NCI-H2227 (cell line): ENCODE data around the gene ISLR2.

Experiments
- DNase-seq: peaks from one replicate; lab custom pipeline; 2025; ENCODE audit not compliant: unreplicated experiment; lab: John Stamatoyannopoulos, UW

Gene ISLR2

DNA sequence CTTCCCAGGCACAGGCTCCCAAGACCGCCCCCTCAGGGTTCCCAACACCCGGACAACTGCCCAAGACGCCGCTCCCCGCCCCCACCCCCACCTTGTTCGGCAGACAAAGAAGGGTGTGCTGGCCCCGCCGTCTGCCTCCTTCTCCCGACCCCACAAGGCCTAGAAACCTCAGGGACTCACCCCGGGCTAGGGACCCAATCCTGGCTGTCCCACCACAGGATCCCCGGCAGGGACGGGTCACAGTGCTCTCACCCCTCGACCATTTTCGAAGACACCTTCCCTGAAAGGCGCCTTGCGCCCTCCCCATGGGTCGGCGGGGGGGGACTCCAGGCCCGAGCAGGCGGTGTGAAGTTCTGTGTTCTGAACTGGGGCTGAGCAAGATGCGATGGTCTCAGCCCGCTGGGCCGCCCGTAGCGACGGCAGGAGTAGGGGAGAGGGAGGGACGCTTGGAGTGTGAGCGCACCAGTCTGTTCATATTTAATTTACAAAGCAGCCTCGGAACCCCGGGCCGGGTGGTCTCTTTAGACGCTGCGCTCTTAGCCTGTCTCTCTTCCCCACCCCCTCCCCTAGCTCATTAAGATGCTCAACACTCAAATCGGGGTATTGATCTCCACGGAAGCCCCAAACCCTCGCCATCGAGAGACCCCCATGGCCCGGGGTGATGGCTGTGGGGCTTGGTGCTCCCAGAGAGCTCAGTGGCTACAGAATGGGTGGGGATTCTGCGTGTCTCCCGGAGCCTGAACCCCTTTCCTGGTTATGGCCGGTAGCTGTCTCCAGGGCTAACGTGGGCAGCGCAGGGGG lies 1.4 kb upstream of the ISLR2 start:
- DNase-seq: peak; percentile 46

DNA sequence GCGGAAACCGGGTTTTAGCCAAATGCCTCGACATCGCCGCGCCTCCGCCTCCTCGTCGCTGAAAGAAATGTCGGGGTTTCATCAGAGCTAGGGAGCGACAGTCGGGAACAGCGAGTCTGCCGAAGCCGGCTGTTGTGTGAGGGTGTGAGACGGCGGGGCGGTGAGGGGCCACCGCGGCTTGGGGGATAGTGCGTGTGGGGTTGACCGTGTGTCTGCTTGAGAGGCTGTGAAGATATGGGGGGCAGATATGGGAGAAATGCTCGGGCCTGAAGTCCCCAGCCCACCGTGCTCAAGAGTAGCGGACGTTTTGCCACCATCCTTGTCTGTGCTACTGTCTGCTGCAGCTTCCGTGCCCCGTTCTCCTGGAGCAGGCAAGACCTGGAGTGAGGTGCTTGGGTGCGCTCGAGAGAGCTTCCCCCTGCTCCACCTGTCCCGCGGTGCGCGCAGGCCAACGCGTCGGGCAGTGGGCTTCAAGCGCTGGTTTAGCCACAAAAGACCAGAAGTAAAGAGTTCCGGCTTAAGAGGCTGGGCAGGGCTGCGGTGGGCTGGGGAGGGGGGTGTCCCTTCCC lies 716 bp upstream of the ISLR2 start:
- DNase-seq: peak; percentile 46

DNA sequence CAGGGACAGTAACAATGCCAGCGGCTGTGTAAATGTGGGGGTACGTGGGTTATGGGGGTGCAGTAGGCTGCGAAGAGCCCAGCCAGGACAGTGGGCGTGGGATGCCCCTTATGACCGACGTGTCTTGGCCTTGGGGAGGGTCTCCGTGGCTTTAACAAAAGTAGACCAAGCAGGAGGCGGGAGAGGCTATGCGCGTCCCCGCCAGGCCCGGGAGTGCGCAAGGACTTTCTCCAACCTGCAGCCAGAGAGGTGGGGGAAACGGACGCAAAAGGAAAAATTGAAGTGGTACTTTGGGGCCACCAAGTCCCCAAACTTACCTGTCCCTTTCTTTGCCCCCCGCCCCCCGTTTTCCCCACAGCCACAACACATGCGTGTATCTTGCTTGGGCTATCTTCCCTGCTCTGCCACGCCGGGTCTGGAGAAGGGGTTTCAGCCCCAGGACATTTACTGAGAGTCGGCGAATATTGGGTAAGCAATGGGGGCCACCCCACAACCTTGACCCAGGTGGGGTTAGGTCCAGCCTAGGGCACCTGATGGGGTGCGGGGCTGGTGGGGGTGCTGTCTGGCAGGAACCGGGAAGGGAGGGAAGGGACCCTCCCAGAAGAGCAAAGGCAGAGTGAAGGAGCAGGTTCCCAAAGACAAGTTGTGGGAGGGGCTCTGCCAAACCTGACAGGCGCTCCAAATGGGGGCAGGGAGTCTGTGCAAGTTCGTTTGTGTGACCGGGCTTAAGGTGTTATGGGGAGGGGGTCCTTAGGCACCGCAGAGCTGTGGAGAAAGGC lies 652 bp downstream of the ISLR2 start:
- no peak for DNase-seq

DNA sequence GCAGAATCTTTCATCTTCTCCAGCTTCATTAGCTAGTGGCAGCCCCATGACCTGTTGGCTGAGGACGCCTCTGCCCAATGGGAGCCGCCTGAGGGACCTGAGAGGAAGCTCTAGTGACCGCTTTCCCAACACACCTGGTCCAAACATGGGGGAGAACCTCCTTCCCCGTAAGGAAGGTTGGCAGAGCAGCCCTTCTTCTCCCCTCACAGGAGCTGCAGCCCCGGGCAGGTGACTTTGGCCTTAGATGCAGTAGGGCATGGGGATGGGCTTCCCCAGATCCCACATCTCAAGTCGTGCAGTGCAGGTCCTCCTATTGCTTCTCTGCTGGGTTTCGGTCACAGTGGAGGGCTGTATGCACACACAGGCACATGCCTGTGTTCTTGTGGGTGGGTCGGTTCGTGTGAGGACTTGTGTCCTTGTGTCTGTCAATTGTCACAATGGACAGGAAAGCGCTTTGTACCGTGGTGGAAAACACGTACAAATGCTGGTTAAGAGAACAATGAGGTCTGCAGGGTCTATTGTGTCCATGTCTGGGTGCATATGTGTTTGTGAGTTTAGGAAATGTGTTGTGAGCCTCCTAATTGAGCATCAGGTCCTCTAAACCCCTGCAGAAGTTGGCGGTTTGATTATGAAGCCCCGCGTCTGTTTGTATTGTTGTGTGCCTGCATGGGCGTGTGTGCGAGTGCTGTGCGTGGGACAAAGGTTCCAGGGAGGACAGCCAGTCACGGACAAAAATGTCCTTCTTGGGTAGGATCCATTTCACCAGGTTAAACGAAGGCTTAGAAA lies 1.4 kb downstream of the ISLR2 start:
- DNase-seq: no peak

DNA sequence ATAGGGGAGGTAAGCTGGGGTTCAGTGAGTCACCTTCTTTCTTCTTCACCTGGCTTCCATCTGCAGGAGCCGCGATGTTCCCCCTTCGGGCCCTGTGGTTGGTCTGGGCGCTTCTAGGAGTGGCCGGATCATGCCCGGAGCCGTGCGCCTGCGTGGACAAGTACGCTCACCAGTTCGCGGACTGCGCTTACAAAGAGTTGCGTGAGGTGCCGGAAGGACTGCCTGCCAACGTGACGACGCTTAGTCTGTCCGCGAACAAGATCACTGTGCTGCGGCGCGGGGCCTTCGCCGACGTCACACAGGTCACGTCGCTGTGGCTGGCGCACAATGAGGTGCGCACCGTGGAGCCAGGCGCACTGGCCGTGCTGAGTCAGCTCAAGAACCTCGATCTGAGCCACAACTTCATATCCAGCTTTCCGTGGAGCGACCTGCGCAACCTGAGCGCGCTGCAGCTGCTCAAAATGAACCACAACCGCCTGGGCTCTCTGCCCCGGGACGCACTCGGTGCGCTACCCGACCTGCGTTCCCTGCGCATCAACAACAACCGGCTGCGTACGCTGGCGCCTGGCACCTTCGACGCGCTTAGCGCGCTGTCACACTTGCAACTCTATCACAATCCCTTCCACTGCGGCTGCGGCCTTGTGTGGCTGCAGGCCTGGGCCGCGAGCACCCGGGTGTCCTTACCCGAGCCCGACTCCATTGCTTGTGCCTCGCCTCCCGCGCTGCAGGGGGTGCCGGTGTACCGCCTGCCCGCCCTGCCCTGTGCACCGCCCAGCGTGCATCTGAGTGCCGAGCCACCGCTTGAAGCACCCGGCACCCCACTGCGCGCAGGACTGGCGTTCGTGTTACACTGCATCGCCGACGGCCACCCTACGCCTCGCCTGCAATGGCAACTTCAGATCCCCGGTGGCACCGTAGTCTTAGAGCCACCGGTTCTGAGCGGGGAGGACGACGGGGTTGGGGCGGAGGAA lies 2.6 kb downstream of the ISLR2 start:
- no peak for DNase-seq

DNA sequence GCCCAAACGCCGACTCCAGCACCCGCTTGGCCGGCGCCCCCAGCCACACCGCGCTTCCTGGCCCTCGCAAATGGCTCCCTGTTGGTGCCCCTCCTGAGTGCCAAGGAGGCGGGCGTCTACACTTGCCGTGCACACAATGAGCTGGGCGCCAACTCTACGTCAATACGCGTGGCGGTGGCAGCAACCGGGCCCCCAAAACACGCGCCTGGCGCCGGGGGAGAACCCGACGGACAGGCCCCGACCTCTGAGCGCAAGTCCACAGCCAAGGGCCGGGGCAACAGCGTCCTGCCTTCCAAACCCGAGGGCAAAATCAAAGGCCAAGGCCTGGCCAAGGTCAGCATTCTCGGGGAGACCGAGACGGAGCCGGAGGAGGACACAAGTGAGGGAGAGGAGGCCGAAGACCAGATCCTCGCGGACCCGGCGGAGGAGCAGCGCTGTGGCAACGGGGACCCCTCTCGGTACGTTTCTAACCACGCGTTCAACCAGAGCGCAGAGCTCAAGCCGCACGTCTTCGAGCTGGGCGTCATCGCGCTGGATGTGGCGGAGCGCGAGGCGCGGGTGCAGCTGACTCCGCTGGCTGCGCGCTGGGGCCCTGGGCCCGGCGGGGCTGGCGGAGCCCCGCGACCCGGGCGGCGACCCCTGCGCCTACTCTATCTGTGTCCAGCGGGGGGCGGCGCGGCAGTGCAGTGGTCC lies 3.5 kb downstream of the ISLR2 start:
- no peak for DNase-seq

DNA sequence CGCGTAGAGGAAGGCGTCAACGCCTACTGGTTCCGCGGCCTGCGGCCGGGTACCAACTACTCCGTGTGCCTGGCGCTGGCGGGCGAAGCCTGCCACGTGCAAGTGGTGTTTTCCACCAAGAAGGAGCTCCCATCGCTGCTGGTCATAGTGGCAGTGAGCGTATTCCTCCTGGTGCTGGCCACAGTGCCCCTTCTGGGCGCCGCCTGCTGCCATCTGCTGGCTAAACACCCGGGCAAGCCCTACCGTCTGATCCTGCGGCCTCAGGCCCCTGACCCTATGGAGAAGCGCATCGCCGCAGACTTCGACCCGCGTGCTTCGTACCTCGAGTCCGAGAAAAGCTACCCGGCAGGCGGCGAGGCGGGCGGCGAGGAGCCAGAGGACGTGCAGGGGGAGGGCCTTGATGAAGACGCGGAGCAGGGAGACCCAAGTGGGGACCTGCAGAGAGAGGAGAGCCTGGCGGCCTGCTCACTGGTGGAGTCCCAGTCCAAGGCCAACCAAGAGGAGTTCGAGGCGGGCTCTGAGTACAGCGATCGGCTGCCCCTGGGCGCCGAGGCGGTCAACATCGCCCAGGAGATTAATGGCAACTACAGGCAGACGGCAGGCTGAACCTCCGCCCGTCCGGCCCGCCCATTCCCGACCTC lies 4.1 kb downstream of the ISLR2 start:
- no peak for DNase-seq

DNA sequence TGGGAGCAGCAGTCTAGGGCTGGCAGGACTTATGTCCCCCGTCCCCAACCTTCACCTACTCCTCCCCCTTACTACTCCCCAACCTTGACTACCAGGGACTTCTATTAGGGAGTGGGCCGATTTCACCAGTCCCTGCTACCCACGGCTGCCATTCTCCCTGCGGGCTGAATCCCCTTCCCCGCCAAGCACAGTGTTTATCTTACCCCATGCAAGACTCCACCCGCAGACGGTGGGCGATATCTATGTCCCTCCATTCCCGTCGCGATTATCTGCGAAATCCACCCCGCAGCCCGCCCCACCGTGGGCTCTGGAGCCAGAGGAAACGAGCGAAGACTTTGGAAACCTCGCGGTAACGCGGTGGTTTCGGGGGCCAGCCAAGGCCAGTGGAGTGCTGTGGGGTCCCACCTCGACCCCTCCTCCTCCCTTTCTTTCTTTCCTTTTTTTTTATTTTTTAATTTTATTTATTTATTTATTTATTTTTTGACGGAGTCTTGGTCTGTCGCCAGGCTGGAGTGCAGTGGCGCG lies 4.7 kb downstream of the ISLR2 start:
- no peak for DNase-seq

DNA sequence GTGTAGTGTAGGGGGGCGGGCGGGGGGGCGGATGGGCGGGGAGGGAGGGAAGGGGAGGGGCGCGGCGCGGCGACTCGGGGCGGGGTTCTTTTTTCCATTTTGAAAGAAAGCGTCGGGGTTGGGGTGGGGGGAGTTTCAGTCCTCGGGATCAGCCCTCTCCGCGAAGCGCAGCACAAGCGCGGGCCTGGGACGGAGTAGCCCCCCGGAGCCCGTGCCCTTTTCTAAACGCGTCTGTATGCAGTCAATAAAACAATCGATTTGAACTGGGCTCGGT lies 6.1 kb downstream of the ISLR2 start:
- DNase-seq: no peak

DNA sequence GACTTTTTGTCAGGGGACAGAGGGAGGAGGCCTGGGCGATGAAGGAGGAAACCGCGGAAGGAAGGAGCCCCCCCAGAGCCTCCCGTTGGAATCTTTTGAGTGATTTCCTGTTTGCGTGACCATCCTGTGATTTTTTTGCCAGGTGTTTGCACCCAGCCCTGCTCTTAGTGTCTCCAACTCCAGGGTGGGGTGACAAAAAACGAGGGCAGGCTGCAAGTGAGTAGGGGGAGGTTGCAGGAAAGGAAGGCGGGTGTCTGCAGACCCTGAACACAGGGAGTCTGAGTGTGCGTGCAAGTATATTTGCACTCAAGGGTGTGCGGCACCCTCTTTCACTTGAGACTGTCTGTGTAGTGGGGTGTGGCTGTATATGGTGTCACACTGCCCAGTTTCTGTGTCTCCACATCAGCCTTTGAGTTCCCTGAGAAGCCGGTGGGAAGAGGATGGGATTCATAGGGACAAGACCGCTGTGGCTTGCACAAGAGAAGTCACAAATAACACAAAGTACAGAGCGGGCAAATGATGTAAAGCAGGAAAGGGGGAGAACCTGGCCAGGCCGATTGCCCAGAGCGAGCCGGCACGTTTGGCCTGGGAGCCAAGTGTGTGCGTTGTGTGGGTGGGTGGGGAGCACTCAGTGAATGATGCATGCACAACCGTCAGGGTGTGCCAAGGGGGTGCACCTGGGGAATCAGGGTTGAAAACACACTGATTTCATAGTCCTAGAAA lies 6.6 kb downstream of the ISLR2 start:
- DNase-seq: no peak

DNA sequence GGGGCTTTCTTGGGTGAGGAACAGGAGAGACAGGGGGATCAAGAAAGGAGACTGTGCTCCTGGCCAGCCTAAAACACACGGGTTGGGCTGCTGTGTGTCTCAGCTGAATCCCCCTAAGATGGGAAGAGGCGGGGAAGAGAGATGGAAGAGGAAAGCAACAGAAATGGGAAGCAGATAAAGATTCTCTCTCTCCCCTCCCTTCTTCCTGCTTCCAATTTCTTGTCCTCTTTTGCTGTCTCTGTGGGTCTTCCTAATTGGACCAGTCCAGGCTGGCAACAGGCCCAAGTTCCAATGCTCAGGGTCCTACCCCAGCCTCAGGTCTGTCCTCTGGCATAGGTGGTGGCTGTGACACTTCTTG lies 7.1 kb downstream of the ISLR2 start:
- DNase-seq: no peak

DNA sequence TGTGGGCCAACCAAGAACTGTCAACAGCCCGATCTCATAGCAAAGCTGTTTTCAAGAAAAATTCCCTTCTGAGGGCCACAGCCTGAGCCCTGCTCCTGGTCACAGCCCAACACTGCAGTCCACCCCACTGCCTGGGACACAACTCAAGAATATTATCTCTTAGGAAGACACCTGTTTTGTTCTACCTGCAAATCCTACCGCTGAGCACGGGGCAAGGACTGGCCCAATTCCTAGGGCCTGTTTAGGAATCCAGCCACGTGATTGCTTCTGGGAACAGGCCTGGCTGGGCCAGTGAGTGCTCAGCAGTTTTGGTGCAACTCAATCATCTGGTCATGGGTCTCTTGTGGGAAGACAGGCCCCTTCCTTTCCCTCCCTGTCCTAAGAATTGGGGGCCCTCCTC lies 8.3 kb downstream of the ISLR2 start:
- no peak for DNase-seq

DNA sequence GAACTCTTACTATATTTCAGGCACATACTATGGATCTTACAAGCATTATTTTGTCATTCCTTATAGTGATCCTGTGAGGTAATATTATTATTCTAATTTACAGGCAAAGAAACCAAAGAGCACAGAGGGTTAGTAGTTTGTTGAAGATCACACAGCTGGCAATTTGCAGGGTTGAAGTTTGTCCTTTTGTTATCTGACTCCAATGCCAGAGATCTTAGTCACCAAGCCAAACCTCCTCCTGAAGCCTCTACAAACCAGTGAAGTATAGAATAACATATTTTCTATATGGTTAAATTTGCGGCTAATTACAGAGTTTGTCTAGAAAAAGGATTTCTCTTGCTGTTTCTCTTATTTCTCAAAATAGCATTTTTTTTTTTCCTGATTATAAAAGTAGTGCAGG lies 11.2 kb downstream of the ISLR2 start:
- DNase-seq: no peak

DNA sequence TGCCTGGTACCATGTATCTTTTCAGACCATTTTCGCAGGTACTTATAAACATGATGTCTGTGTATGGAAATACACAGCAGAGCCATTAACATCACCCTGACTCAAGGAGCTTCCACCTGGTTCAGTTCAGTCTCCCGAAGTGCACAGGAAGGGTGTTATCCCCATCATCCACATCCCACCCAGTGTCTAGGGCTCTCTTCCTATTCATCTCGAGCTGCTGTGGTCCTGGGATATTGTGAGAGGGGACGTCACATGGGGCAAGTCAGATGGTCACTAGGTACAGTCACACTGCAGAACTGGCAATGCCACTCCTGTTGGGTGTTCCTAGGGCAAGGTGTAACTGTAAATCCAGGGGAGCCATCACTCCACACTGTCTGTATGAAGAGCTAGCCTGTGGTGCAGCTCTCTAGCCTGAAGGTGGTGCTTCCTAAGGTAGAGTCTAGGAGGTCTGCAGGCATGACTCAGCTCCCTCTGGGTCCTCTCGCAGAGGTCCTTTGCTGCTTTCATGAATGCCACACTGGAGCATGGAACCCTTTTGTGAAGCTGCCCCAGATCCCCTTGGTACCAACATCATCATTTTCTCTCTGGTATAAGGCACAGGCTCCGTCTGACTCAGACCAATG lies 13.9 kb downstream of the ISLR2 start:
- no peak for DNase-seq

DNA sequence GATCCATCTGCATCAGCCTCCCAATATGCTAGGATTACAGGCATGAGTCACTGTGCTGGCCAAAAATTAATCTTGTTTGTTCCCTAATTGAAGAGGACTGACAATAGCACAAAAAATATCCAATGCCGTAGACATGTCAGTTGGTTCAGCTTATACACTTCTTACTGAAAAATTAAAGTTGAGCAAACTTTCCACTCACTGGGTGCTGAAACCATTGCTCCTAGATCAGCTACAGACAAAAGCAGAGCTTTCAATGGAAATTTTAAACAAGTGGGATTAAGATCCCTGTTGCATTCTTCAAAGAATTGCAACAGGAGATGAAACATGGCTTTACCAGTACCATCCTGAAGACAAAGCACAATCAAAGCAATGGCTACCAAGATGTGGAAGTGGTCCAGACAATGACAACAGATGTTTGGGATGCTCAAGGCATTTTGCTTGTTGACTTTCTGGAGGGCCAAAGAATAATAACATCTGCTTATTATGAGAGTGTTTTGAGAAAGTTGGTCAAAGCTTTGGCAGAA lies 16.0 kb downstream of the ISLR2 start:
- no peak for DNase-seq

DNA sequence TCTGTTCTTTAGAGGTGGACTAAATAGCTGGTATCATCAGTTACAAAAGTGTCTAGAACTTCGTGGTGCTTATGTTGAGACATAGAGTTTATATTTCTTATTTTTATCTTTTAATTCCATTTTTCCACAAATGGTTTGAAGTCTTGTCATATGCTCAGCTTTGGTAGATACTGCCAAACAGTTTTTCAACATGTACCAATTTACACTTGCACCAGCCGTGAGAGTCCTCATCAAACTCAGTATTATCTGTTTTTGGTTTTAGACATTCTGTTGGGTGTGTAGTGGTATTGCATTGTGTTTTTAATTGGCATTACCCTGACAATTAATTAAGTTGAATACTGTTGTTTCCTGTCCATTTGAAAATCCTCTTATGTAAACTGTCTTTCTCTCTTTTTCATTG lies 16.7 kb downstream of the ISLR2 start:
- DNase-seq: no peak

DNA sequence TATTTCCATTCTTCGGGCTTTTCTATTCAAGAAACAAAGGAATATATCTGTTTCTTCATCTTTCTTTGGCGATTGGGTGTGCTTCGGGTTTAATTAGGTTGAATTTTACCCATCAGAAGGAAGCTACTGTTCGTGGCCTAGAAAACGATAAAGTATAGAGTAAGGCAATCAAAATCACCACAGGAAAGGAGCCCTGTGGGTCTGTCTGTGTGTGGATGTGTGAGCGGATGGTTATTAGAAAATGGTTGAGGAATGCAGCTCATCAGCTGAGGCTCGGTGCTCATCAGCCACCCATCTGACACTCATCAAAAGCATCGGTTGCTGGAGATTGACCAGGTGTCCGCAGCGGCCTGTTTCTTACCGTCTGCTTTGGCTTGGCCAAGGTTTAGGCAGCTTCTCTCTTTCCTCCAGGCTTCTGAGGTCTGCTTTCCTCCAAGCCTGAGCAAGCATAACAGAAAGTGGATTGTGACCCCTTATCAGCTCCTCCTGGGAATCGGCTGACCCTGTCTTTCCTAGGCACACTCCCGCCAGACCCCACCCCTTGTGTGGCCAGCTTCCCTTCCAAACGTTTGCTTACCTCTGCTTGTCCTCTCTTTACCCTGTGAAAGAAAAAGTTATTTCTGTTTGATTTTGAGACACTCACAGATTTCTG lies 25.5 kb downstream of the ISLR2 start:
- DNase-seq: no peak
